GM18907 (cell line): ENCODE data around the gene MDK.

ENCODE experiments used
- ATAC-seq: cut with Tn5 transposase; IDR thresholded peaks from one replicate; pipeline ENCODE4 v1.9.1; 2021; ENCODE audit warnings: mild to moderate bottlenecking, moderate library complexity; ENCODE audit not compliant: unreplicated experiment

Gene MDK, protein sequence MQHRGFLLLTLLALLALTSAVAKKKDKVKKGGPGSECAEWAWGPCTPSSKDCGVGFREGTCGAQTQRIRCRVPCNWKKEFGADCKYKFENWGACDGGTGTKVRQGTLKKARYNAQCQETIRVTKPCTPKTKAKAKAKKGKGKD

DNA sequence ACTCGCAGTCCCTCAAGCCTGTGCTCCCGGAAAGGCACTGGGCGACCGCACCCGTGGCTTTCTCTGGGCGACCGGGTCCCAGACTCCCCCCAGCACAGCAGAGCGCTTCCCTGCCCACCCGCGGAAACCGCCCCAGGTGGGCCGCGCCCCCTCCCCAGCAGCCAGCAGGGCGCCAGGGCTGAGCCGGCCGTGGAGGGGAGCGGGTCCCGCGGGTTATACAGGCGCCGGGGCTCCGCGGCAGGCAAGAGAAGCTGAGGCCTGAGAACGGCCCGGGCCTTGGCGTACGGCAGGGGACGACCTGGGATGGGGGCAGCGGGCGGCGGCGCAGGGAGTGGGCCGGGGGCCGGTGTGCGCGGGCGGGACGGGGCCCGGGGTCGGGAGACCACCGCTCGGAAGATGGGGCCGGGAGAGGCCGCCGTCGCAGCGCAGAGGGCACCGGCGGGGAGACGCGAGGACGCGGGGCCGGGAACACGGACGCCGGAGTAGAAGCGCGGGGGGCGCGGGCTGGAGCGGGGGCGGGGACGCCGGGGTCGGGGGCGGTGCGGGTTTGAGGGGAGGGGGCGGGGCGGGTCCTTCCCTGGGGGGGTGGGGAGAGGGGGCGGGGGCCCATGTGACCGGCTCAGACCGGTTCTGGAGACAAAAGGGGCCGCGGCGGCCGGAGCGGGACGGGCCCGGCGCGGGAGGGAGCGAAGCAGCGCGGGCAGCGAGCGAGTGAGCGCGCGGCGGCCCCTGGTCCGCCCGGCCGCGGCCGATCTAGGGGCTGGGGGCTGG lies at the start of gene MDK:
Gene MDK, plus strand, starts transcription at position 622 of the 771 bp plus-strand sequence. CDS start 389 bp downstream, outside the sequence.
- no peak for ATAC-seq

GRCh38 chr11:46332093-46332567 lies 49.3 kb upstream of the MDK start:
- ATAC-seq: no peak

DNA sequence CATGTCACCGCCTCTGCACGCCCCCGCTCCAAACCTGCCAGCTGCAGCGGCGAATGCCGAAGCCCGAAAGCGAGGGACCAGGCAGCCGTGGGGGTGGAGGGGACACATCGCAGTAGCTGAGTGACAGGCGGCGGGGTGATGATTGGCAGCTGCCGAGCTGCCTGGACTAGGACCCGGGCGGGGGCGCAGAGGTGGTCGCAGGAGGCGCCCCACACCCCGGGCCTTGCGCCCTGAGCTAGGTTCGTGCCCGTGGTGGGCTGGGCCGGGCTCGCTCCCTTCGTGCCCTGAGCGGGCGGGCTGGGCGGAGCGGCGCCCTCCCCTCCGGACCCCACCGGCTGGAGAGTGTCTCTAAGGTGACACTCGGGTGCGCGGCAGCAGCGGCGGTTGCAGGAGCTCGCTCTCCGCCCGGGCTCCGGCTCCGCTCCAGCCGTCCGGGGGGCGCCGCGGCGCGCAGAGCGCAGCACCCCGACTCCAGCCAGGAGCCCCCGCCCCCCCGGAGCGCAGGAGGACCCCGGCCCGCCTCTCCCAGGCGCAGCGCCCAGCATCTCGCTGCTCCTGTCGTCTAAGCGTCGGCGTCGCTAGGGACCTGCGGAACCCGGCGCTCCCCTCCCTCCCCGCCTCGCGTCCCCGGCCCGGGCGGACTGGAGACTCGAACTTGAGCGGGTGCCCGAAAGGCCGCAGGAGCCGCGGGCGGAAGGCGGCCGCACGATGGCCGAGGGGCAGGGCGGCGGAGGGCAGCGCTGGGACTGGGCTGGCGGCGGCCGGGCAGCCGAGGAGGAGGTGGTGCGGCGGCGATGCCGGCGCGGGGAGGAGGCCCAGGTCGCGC lies 48.7 kb upstream of the MDK start:
- no peak for ATAC-seq

DNA sequence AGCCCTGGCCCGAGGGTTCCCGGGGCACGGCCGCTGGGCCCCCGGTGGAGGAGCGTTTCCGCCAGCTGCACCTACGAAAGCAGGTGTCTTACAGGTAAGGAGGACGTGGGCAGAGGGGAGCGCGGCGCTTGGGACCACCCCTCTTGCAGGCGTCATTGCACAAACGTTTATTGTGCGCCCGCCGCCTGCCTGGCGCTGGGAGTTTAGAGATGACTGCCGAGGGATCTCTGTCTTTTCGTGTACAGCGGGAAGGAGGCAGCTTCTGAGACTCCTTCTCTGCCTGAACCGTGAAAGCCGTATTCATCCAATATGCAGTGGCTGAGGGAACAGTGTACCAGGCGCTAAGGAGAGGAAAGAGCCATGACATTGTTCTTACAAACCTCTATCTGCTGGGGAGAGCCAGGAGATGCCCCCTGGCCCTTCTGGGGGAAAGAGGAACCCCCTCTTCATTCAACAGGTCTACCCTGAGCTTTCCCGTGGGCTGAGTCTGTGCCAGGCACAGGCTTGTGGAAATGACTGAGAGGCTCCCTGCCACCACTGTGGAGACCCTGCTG lies 48.0 kb upstream of the MDK start:
- ATAC-seq: no peak

GRCh38 chr11:46334211-46334610 lies 47.3 kb upstream of the MDK start:
- ATAC-seq: no peak

GRCh38 chr11:46335271-46335670 lies 46.2 kb upstream of the MDK start:
- ATAC-seq: no peak

GRCh38 chr11:46335890-46336562 lies 45.4 kb upstream of the MDK start:
- ATAC-seq: no peak

- ATAC-seq: no peak
These were observed 44.8 kb upstream of the MDK start for GRCh38 chr11:46336563-46337180.

DNA sequence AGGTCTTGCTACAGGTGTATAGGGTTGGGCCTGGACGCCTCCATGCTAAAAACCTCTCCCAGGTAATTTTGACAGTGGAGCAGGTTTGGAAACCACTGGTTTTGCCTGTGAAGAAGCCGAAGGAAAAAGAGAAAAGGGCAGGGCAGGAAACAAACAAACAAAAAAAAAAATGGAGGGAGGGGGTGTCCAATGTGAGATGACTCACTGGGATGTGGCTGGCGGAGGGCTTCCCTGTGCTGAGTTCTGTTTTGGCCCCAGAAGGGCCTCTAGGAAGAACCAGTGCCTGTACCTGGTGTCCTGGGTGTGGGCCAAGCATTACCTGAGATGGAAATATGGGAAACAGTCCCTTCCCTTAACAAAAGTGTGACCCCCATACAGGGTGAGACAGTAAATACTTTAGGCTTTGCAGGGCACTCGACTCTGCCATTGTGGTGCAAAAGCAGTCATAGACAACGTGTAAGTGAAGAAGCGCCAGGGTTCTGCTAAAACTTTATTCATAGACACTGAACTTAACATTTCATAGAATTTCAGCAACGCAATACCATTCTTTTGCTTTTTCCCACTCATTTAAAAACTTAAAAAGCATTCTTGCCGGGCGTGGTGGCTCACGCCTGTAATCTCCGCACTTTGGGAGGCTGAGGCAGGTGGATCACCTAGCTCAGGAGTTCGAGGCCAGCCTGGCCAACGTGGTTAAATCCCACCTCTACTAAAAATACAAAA lies 43.7 kb upstream of the MDK start:
- ATAC-seq: no peak

DNA sequence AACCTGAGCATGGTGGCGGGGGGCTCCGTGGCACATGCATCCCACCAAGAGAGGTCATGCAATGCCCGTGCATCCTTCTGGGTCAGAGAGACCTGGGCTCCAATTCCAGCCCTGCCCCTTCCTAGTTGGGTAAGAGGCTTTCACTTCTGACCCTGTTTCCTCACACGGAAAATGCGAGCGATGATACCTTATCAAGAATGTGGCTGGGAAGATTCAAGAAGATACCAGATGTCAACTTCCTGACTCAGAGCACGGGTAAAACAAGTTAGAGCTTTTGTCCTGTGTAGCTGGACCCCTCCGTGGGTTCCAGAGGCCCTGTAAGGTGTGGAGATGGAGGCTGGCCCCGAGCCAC lies 42.9 kb upstream of the MDK start:
- ATAC-seq: no peak

DNA sequence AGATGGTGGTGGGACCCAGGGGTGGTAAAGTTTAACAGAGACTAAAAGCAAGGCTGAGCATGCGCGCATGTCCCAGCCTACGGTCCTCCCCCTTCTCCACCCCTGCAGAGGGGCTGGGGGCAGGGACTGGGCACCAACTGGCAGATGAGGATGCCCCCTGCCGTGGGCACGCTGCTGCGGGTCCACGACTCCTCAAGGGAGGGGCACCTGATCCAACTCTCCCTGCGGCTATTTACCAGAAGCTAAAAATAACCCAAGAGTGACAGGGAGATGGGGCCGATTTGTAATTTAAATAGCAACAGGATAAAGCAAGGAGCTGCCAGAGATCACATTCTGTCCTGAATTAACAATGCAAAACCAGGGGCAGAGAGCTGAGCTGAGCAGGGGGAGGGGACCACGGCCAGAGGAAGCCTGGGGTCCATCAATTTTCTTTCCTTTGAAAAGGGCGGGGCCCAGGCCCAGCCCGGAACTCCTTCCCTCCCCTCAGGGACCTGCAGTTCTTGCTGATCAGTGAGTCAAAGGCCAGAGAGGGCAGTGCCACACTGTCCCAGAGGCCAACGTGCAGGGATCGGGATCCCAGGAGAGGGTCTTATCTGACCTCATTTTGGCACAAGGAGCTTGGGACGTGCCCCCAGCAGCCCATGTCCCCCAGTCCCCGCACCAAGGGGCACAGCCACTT lies 42.3 kb upstream of the MDK start:
- ATAC-seq: no peak

DNA sequence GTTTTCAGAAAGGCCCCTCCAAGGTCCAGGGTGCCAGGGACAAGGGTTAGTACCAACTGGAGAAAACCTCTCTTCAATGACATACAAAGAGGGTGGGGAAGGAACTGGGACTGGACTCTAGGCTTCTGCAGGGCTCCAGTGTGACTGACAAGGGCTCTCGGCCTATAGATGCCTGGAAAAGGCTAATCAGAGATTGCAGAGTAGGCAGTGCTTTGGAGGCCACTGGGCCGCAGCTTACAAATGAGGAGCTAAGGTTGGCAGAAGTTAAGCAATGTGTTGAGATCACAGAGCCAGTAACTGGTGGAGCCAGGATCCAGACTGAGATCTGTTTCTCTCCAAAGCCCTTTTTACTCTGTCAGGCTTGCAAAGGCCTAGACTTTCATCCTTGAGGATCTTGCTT lies 41.7 kb upstream of the MDK start:
- no peak for ATAC-seq

GRCh38 chr11:46341454-46341853 lies 40.0 kb upstream of the MDK start:
- no peak for ATAC-seq

DNA sequence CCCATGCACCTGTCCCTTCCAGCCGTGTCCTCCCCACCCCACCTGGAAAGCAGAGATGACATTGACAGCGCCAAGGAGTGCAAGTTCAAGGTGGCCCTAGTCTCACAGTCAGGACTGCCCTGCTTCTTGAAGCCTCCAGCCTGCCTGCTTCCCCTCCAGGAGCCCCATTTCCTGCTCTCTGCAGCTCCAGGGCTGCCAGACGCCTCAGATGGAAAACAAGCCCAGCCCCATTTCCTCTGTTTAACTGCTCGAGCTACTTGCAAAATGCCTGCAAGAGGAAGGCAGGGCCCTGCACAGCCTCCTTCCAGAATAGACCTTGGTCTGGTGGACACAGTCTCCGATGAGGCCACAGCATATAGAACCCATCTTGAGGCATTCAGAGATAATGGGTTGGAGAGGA lies 39.2 kb upstream of the MDK start:
- ATAC-seq: no peak

GRCh38 chr11:46343520-46343919 lies 37.9 kb upstream of the MDK start:
- ATAC-seq: no peak

GRCh38 chr11:46345131-46345597 lies 36.3 kb upstream of the MDK start:
- no peak for ATAC-seq

- ATAC-seq: no peak
These were observed 35.5 kb upstream of the MDK start for GRCh38 chr11:46345881-46346484.

GRCh38 chr11:46346886-46347636 lies 34.4 kb upstream of the MDK start, which contains the start of gene DGKZ:
DGKZ (plus strand) TSS chr11:46347463; CDS start chr11:46347660, 197 bp downstream.
- peak; percentile 60 for ATAC-seq
